MM.1S (cell line): ENCODE results near the gene KYNU.

Source experiments
- DNase-seq: peaks from one replicate; pipeline ENCODE4 v3.0.0-alpha.2; 2015
- H2AFZ ChIP-seq: fragments of 300-600 bp; sonication (generic); 2 replicates; pipeline ENCODE4 v1.6.0; 2016; ENCODE audit warnings: antibody characterized with exemption, low read length
- H3F3A ChIP-seq: fragments of 300-600 bp; sonication (generic); 2 replicates; pipeline ENCODE4 v1.6.1; 2016; ENCODE audit warnings: mild to moderate bottlenecking, antibody characterized with exemption, low read length, moderate library complexity, mixed read lengths; ENCODE audit not compliant: insufficient read depth
- H3K27ac ChIP-seq: fragments of 300-600 bp; sonication (generic); 2 replicates; pipeline ENCODE4 v1.5.1; 2016; ENCODE audit warnings: mild to moderate bottlenecking, low read length
- H3K27me3 ChIP-seq: fragments of 300-600 bp; sonication (generic); replicated peaks from 2 replicates; pipeline ENCODE4 v1.6.0; 2016; ENCODE audit warnings: low read length; ENCODE audit not compliant: insufficient read depth
- H3K36me3 ChIP-seq: fragments of 300-600 bp; sonication (generic); replicated peaks from 2 replicates; pipeline ENCODE4 v1.6.1; 2016; ENCODE audit warnings: mild to moderate bottlenecking, low read length, mixed read lengths; ENCODE audit not compliant: insufficient read depth
- H3K4me1 ChIP-seq: fragments of 300-600 bp; sonication (generic); 2 replicates; pipeline ENCODE4 v1.6.1; 2016; ENCODE audit warnings: low read length, mixed read lengths
- H3K4me2 ChIP-seq: fragments of 300-600 bp; sonication (generic); 2 replicates; pipeline ENCODE4 v1.6.0; 2016; ENCODE audit warnings: low read depth, low read length
- H3K4me3 ChIP-seq: fragments of 300-600 bp; sonication (generic); 2 replicates; pipeline ENCODE4 v1.5.1; 2016; ENCODE audit warnings: low read length, mixed read lengths
- H3K79me2 ChIP-seq: fragments of 300-600 bp; sonication (generic); 2 replicates; pipeline ENCODE4 v1.6.1; 2016; ENCODE audit warnings: mixed run types, low read length, mixed read lengths
- H3K9ac ChIP-seq: fragments of 300-600 bp; sonication (generic); 2 replicates; pipeline ENCODE4 v1.6.1; 2016; ENCODE audit warnings: low read length, mixed read lengths
- H3K9me2 ChIP-seq: fragments of 300-600 bp; sonication (generic); replicated peaks from 2 replicates; pipeline ENCODE4 v1.6.1; 2016; ENCODE audit warnings: mild to moderate bottlenecking, low read length, mixed read lengths; ENCODE audit not compliant: insufficient read depth
- H3K9me3 ChIP-seq: fragments of 300-600 bp; sonication (generic); replicated peaks from 2 replicates; pipeline ENCODE4 v1.6.1; 2016; ENCODE audit warnings: mild to moderate bottlenecking, low read length, mixed read lengths; ENCODE audit not compliant: insufficient read depth
- H4K20me1 ChIP-seq: fragments of 300-600 bp; sonication (generic); 2 replicates; pipeline ENCODE4 v1.6.1; 2016; ENCODE audit warnings: mild to moderate bottlenecking, low read length, moderate library complexity, mixed read lengths; ENCODE audit not compliant: insufficient read depth
- CTCF ChIP-seq: fragments of 300-600 bp; sonication (generic); IDR thresholded peaks from 2 replicates; pipeline ENCODE4 v1.5.1; 2016; ENCODE audit warnings: antibody characterized with exemption, low read length, mixed read lengths
- EZH2 ChIP-seq: fragments of 300-600 bp; sonication (generic); optimal IDR thresholded peaks from 2 replicates; pipeline ENCODE3; 2017; ENCODE audit warnings: low read depth, mild to moderate bottlenecking, antibody characterized with exemption, low read length, mixed read lengths
- EZH2phosphoT487 ChIP-seq: fragments of 300-600 bp; sonication (generic); IDR thresholded peaks from 2 replicates; pipeline ENCODE4 v1.6.1; 2018; ENCODE audit warnings: antibody characterized with exemption, low read length

The KYNU gene

GRCh38 chr2:142930835-142931398, 53.5 kb downstream of the KYNU start:
- Histone ChIP-seq H3K4me3 (no peak overlapping the region), H3K27ac (no peak overlapping the region), H4K20me1 (no peaks in the 10 kb centered on the region), H3F3A (no peaks in the 10 kb centered on the region), H3K36me3 (no peaks in the 10 kb centered on the region), H3K9ac (no peak overlapping the region), H2AFZ (no peak overlapping the region), H3K9me2 (no peaks in the 10 kb centered on the region), H3K9me3 (no peaks in the 10 kb centered on the region), H3K4me1 (no peaks in the 10 kb centered on the region), H3K27me3 (no peaks in the 10 kb centered on the region), H3K4me2 (no peak overlapping the region), H3K79me2 (no peaks in the 10 kb centered on the region)
- DNase-seq, result no peak
- TF ChIP-seq EZH2phosphoT487 (no peak), CTCF (no peak), EZH2 (no peak)

- Histone ChIP-seq H3K4me3 (no peak overlapping the region), H3K79me2 (no peaks in the 10 kb centered on the region), H3K27me3 (no peaks in the 10 kb centered on the region), H3K36me3 (no peaks in the 10 kb centered on the region), H2AFZ (no peak overlapping the region), H3K9me3 (no peaks in the 10 kb centered on the region), H3F3A (no peaks in the 10 kb centered on the region), H3K4me2 (no peak overlapping the region), H3K9me2 (no peaks in the 10 kb centered on the region), H3K4me1 (no peaks in the 10 kb centered on the region), H3K9ac (no peak overlapping the region), H3K27ac (no peak overlapping the region), H4K20me1 (no peaks in the 10 kb centered on the region)
- no peak for DNase-seq
- TF ChIP-seq EZH2phosphoT487 (no peak), CTCF (no peak), EZH2 (no peak)
Measured at GRCh38 chr2:142933916-142934315, 56.5 kb downstream of the KYNU start.

- Histone ChIP-seq H3K27me3 (no peaks in the 10 kb centered on the region), H3K27ac (no peak overlapping the region), H3K79me2 (no peaks in the 10 kb centered on the region), H3K36me3 (no peaks in the 10 kb centered on the region), H3K9me3 (no peaks in the 10 kb centered on the region), H3K4me1 (no peaks in the 10 kb centered on the region), H4K20me1 (no peaks in the 10 kb centered on the region), H3K9me2 (no peaks in the 10 kb centered on the region), H3K9ac (no peak overlapping the region), H2AFZ (no peak overlapping the region), H3F3A (no peaks in the 10 kb centered on the region), H3K4me2 (no peak overlapping the region), H3K4me3 (no peak overlapping the region)
- TF ChIP-seq EZH2 (no peak), EZH2phosphoT487 (no peak), CTCF (no peak)
- no peak for DNase-seq
Measured at GRCh38 chr2:142935563-142936089, 58.2 kb downstream of the KYNU start.
